ENCODE measurements around the gene GDAP2. TPM values are rescaled to one million over a fixed set of nuclear protein-coding genes. Genes with fewer than 3 reads are reported as not detected.
"Not testable (repeated sequence)": the region's sequence is repeated elsewhere in the genome, so short reads cannot be mapped to it uniquely, and the experiment has no call there.

The GDAP2 gene
- polyA plus RNA-seq, 4 donors, result 11.6 to 21.3 (median 18.4) TPM

- DNase-seq (ENCODE audit: low read depth in 4 of 4, low spot score in 3 of 4), result no peak
Observed at GRCh38 chr1:117902944-117903343, 26.5 kb downstream of the GDAP2 start.

DNA sequence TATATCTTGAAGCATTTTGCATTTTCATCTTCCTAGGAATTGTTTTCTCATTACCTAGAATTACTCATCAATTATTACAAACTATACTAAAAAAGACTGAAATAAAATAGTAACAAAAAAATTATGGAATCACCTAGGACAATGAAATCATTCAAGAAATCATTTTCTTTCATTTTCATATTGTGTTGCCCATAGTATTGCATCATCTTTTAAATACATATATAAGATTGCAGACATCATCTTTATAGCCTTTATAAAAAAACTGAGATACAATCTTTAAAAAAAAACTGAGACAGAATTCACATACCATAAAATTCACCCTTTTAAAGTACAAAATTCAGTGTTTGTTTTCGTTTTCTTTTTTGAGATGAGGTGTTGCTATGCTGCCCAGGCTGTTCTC lies 29.6 kb downstream of the GDAP2 start:
- DNase-seq (ENCODE audit: low read depth in 4 of 4, low spot score in 3 of 4), result no peak

- no peak for DNase-seq (ENCODE audit: low read depth in 4 of 4, low spot score in 3 of 4)
Observed at GRCh38 chr1:117897551-117897950, 31.9 kb downstream of the GDAP2 start.

- DNase-seq (ENCODE audit: low read depth in 4 of 4, low spot score in 3 of 4), result peak; percentile 29 to 65 (median 32)
Observed at GRCh38 chr1:117895482-117896114, 33.8 kb downstream of the GDAP2 start.

- no peak for DNase-seq (ENCODE audit: low read depth in 4 of 4, low spot score in 3 of 4)
Observed at GRCh38 chr1:117894078-117894477, 35.3 kb downstream of the GDAP2 start.

DNA sequence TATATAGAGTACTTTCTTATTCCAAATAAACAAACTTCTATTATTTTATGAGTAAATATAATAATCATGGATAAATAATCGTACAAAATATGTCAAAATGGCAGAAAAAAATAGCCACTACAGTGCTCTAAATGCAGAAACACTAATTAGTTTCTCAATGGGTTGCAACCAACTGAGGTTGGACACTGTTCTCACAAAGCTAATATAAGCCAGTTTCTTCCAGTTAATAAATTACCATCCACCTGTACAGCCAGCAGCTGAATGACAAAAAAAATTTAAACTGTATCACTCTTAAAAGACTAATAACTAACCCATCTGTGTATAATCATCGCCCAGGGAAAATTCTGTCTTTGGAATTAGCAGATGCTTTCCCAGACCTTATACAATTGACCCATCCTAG lies 36.9 kb downstream of the GDAP2 start:
- DNase-seq (ENCODE audit: low read depth in 4 of 4, low spot score in 3 of 4), result no peak

DNA sequence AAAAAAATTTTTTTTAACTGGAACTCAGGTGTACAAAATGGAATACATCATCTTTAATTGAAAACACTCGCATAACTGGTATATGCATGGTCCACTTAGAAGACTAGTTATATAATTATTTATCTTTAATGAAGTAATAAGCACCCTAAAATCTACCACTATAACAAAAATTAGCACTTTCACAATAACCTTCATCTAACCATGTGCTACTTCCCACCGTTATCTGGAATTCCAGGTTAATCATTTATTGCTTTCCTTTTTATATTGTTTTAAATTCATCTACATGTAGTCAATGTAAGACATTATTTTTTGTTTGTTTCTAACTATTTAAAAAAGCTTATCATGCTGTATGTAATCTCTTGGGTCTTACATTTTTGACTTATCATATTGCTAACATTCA lies 39.0 kb downstream of the GDAP2 start:
- DNase-seq (ENCODE audit: low read depth in 4 of 4, low spot score in 3 of 4), result no peak

- DNase-seq (ENCODE audit: low read depth in 4 of 4, low spot score in 3 of 4), result no peak
Observed at GRCh38 chr1:117886101-117886795, 43.2 kb downstream of the GDAP2 start.

- no peak for DNase-seq (ENCODE audit: low read depth in 4 of 4, low spot score in 3 of 4)
Observed at GRCh38 chr1:117883616-117884015, 45.8 kb downstream of the GDAP2 start.

GRCh38 chr1:117879284-117879683 lies 50.1 kb downstream of the GDAP2 start:
- no peak for DNase-seq (ENCODE audit: low read depth in 4 of 4, low spot score in 3 of 4)

DNA sequence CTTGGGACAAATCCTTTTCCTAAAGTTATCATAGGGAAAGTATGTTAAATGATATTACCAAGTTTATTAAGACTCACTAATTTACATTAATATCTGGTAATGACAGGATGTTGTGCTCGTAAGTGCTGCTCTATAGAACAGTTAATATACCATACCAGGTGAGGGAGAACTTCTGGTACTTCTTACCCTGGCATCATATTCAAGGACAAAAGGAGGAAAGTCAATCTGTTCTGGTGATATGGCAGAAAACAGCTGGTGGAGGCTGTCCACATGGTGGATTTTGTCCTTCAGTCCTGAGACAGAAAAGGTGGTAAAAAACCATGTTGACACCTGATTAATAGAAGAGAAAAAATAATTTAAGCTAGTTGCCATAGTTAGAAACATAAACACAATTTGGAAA lies 51.6 kb downstream of the GDAP2 start:
- no peak for DNase-seq (ENCODE audit: low read depth in 4 of 4, low spot score in 3 of 4)

- DNase-seq (ENCODE audit: low read depth in 4 of 4, low spot score in 3 of 4), result no peak
Observed at GRCh38 chr1:117871013-117871412, 58.4 kb downstream of the GDAP2 start.

- DNase-seq (ENCODE audit: low read depth in 4 of 4, low spot score in 3 of 4), result no peak
Observed at GRCh38 chr1:117861694-117862093, 67.7 kb downstream of the GDAP2 start.

- no peak for DNase-seq (ENCODE audit: low read depth in 4 of 4, low spot score in 3 of 4)
Observed at GRCh38 chr1:117860896-117861610, 68.4 kb downstream of the GDAP2 start.

GRCh38 chr1:117859901-117860300 lies 69.5 kb downstream of the GDAP2 start:
- DNase-seq (ENCODE audit: low read depth in 4 of 4, low spot score in 3 of 4), result no peak

- no peak for DNase-seq (ENCODE audit: low read depth in 4 of 4, low spot score in 3 of 4)
Observed at GRCh38 chr1:117857418-117857817, 72.0 kb downstream of the GDAP2 start.

DNA sequence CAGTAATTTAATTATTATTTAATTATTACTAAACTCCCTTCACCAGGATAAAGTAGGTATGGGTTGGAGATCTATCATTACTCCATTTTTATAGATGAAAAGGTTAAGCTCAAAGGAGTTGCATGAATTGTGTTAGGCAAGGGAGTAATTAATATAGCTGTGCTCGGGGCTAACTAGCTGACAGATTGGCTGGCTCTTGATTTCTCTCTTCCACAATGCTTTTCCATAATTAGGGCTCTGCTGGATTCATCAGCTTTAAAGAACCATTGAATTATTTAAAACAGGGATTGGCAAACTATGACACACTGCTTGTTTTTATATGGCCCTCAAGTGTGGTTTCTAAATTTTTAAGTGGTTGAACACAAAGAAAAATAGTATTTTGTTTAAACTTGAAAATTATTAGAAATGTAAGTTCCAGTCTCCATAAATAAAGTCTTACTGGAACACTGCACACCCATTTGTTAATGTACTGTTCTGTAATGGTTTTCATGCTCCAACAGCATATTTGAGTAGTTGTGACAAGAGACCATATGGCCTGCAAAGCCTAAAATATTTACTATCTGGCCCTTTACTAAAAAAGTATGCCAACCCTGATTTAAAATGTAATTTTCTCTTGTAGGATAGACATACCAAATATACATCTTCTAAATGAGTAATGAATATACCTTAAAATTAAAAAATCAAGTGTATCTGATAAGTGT lies 76.4 kb downstream of the GDAP2 start:
- DNase-seq (ENCODE audit: low read depth in 4 of 4, low spot score in 3 of 4), result no peak

GRCh38 chr1:117851687-117852086 lies 77.7 kb downstream of the GDAP2 start:
- no peak for DNase-seq (ENCODE audit: low read depth in 4 of 4, low spot score in 3 of 4)

DNA sequence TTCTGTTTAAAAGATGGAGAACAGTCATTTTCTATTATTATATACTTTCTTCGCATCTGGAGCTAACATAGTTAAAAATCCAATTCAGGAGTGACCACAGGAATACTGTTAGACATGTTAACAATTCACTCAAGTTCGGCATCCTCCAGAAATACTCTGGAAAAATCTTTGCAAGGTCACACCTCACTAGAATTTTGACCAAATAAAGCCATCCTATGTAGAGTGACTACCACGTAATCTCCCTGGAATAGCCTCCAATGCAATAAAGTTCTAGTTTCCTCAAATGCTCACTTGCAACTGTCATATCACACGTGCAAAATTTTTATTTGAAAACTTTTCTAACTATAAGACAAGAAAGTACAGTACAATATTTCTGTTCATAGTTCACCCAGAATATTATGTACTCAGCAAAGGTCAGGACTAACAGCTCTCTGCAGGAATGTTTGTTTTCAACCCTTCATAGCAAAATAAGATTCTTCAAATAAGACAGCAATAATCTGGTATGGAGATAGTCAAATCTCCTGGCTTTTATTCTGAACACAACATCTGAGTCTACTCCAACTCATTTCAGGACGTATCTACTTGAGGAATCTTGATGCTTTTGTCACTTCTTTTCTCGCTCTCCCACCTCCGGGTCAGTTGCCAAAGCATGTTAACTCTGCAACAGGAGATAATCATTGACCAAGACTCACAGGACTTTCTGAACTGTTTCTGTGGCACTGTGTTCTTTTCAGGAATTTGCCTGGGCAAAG lies 82.6 kb downstream of the GDAP2 start:
- no peak for DNase-seq (ENCODE audit: low read depth in 4 of 4, low spot score in 3 of 4)

- not testable (repeated sequence) for DNase-seq (ENCODE audit: low read depth in 4 of 4, low spot score in 3 of 4)
Observed at GRCh38 chr1:117844478-117844877, 84.9 kb downstream of the GDAP2 start.

GRCh38 chr1:117843791-117844190 lies 85.6 kb downstream of the GDAP2 start:
- DNase-seq (ENCODE audit: low read depth in 4 of 4, low spot score in 3 of 4), result no peak

Measured in left renal pelvis (tissue), 4 donors.